ENCODE data around the gene NGDN. TPM values are rescaled to one million over a fixed set of nuclear protein-coding genes. Genes with fewer than 3 reads are reported as not detected.
"Not testable (repeated sequence)": the region's sequence is repeated elsewhere in the genome, so short reads cannot be mapped to it uniquely, and the experiment has no call there.

The NGDN gene, protein sequence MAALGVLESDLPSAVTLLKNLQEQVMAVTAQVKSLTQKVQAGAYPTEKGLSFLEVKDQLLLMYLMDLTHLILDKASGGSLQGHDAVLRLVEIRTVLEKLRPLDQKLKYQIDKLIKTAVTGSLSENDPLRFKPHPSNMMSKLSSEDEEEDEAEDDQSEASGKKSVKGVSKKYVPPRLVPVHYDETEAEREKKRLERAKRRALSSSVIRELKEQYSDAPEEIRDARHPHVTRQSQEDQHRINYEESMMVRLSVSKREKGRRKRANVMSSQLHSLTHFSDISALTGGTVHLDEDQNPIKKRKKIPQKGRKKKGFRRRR
- total RNA-seq, result 60.5 and 67.4 TPM in 2 replicates

- Mint-ChIP-seq H3K9me3 (no peaks in the 10 kb centered on the region), H3K27ac (no peak within 1 kb of the TSS), H3K4me3 (no peak within 1 kb of the TSS), H3K27me3 (no peaks in the 10 kb centered on the region), H3K36me3 (ENCODE audit: low read depth) (peaks cover 33% of the 10 kb centered on the region), H3K4me1 (peaks cover 11% of the 10 kb centered on the region)
- intact Hi-C loops (cut with micrococcal nuclease), result loop anchor here (1.0 to 10.0 kb wide), 12 partner anchors 9 to 973 kb away; partner anchors contain the start of genes ACIN1, AP1G2, C14orf119 and DAD1
- ATAC-seq (ENCODE audit: low read depth), result peak; percentile 90
- no peak for TF ChIP-seq CTCF (IDR thresholded peaks at IDR 0.05)
- DNase-seq, result peak; percentile 80
- ChIA-PET CTCF (interaction anchor here (0.7 kb wide), 1 partner anchor 9 kb away, joined by 3 read pairs; no protein-coding TSS in a partner anchor), POLR2A (interaction anchor here (0.6 to 1.5 kb wide), 9 partner anchors 9 to 1782 kb away, joined by 3 to 6 read pairs (median 4); partner anchors contain the start of genes ACIN1, AP1G2, C14orf119 and PABPN1)
Measured at GRCh38 chr14:23469127-23469905, at the start of gene NGDN. NGDN (plus strand) TSS chr14:23469703; CDS start chr14:23469716, 13 bp downstream.

GRCh38 chr14:23421594-23421993 is 47.9 kb upstream of the NGDN start:
- no peak overlapping the region for H3K4me3 Mint-ChIP-seq
- H3K27ac Mint-ChIP-seq, result no peak overlapping the region
- ChIA-PET CTCF (no interaction called here), POLR2A (no interaction called here)
- ATAC-seq (ENCODE audit: low read depth) (no peak), DNase-seq (no peak)
- H3K36me3 Mint-ChIP-seq (ENCODE audit: low read depth), result no peaks in the 10 kb centered on the region
- intact Hi-C loops (cut with micrococcal nuclease), result no loop called here
- TF ChIP-seq CTCF (IDR thresholded peaks at IDR 0.05), result no peak
- H3K9me3 Mint-ChIP-seq, result no peaks in the 10 kb centered on the region
- H3K4me1 Mint-ChIP-seq, result no peaks in the 10 kb centered on the region
- H3K27me3 Mint-ChIP-seq, result peaks cover 10% of the 10 kb centered on the region

- Mint-ChIP-seq H3K36me3 (ENCODE audit: low read depth) (no peaks in the 10 kb centered on the region), H3K27me3 (peaks cover 13% of the 10 kb centered on the region), H3K4me3 (no peak overlapping the region), H3K27ac (no peak overlapping the region), H3K9me3 (no peaks in the 10 kb centered on the region), H3K4me1 (no peaks in the 10 kb centered on the region)
- intact Hi-C loops (cut with micrococcal nuclease), result no loop called here
- ATAC-seq (ENCODE audit: low read depth) (no peak), DNase-seq (no peak)
- no peak for TF ChIP-seq CTCF (IDR thresholded peaks at IDR 0.05)
- POLR2A ChIA-PET, result no interaction called here
- CTCF ChIA-PET, result no interaction called here
Measured at GRCh38 chr14:23423657-23424056, 45.8 kb upstream of the NGDN start.

DNA sequence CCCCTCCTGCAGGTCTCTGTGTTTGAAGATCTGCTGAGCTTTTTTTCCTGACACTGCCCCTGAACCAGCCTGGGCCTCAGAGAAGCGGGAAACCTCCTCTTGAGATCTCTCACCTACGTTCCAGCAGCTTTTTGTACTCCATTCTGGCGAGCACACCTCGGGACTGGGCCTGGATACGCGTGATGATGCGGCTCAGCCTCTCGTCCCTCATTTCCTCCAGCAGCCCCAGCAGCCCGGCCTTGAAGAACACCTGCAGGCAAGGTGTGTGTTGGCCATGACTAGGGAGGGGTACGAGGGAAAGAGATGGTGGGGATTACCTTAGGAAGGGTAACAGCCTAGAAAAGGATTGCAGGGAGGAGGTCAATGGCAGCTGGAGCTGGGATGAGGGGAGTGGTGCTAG is 44.3 kb upstream of the NGDN start:
- POLR2A ChIA-PET, result no interaction called here
- no peak for ATAC-seq (ENCODE audit: low read depth)
- no peaks in the 10 kb centered on the region for H3K9me3 Mint-ChIP-seq
- intact Hi-C loops (cut with micrococcal nuclease), result no loop called here
- H3K27ac Mint-ChIP-seq, result no peak overlapping the region
- CTCF ChIA-PET, result no interaction called here
- H3K4me3 Mint-ChIP-seq, result no peak overlapping the region
- H3K27me3 Mint-ChIP-seq, result peaks cover 11% of the 10 kb centered on the region
- DNase-seq, result no peak
- TF ChIP-seq CTCF (IDR thresholded peaks at IDR 0.05), result no peak
- no peaks in the 10 kb centered on the region for H3K36me3 Mint-ChIP-seq (ENCODE audit: low read depth)
- H3K4me1 Mint-ChIP-seq, result no peaks in the 10 kb centered on the region

DNA sequence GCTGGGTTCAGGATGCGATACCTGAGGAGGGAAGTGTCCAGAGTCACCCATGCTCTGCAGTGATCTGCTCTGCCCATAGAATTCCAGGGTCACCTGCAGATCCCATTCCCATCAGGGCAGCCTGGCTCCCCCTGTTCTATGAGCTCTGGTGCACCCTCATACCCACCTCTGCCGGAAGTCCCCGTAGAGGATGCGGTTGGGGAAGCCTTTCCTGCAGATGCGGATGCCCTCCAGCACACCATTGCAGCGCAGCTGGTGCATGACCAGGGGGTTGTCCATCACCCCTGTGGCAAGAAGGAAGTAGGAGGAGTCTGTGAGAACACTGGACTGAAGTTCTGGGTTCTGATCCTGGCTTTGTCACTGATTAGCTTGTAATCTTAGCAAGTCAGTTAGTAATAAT is 43.7 kb upstream of the NGDN start:
- H3K4me3 Mint-ChIP-seq, H3K27me3 Mint-ChIP-seq, POLR2A ChIA-PET: not testable (repeated sequence)

More for the DNA sequence above, 43.7 kb upstream of the NGDN start:
- DNase-seq; H3K9me3 Mint-ChIP-seq; intact Hi-C loops (cut with micrococcal nuclease); H3K4me1 Mint-ChIP-seq; H3K27ac Mint-ChIP-seq; ATAC-seq (ENCODE audit: low read depth); H3K36me3 Mint-ChIP-seq (ENCODE audit: low read depth); CTCF ChIA-PET: not testable (repeated sequence)

All from activated B cell treated with CpG ODN at 0.5 μM for 24 hours (primary cell).